HG02840 (cell line): Measurements from ENCODE around the gene MZT2B.
"Not testable (repeated sequence)": the region's sequence is repeated elsewhere in the genome, so short reads cannot be mapped to it uniquely, and the experiment has no call there.

Experiments
- ATAC-seq: cut with Tn5 transposase; IDR thresholded peaks from one replicate; pipeline ENCODE4 v1.9.1; 2021; ENCODE audit warnings: mild to moderate bottlenecking, moderate library complexity, moderate number of reproducible peaks; ENCODE audit not compliant: unreplicated experiment, low FRiP score

The MZT2B gene, protein sequence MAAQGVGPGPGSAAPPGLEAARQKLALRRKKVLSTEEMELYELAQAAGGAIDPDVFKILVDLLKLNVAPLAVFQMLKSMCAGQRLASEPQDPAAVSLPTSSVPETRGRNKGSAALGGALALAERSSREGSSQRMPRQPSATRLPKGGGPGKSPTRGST

GRCh38 chr2:130181880-130182682, at the start of gene MZT2B:
Gene MZT2B (plus strand): TSS chr2:130182262. CDS start chr2:130182283, 21 bp downstream.
- peak; percentile 77 for ATAC-seq

GRCh38 chr2:130135692-130136541, 46.1 kb upstream of the MZT2B start:
- ATAC-seq = no peak

GRCh38 chr2:130136546-130136945, 45.5 kb upstream of the MZT2B start:
- ATAC-seq = not testable (repeated sequence)

DNA sequence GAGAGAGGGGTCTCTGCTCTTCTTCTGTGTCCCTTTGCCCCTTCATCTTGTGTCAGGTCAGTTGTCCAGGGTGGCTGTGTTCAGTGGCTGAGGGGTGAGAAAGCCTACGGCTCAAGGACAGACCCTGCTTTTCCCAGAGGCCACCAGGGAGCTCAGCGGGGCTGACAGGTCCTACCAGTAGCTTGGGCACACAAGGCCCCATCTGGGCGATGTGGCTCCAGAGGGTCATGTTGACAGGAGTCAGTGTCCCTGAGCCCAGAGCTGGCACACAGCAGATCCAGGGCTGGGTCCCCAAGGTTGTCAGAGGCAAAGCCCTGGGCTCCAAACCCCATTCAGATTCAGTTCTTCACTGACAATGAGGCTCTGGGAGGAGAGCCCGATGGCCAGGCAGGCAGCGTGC, 44.9 kb upstream of the MZT2B start:
- not testable (repeated sequence) for ATAC-seq

- not testable (repeated sequence) for ATAC-seq
Measured at GRCh38 chr2:130138326-130138725, 43.7 kb upstream of the MZT2B start.

DNA sequence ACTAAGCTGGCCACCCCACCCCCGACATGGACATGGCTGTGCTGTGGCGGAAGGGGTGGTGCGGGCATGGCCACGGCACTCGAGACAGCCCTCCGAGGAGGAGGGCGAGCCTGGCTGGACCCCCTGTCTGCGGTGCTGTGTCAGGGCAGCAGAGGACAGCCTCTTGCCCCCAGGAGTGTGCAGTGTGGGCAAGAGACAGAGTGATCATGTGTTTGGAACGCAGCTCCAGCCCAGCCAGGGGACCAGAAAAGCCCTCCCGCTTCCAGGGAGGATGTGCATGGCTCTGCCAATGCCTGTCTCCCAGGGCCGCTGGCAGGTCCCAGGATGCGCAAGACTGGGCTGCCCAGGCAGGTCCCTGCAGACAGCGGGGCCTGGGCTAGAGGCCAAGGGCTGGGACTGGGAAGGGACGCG, 43.2 kb upstream of the MZT2B start:
- ATAC-seq = not testable (repeated sequence)

DNA sequence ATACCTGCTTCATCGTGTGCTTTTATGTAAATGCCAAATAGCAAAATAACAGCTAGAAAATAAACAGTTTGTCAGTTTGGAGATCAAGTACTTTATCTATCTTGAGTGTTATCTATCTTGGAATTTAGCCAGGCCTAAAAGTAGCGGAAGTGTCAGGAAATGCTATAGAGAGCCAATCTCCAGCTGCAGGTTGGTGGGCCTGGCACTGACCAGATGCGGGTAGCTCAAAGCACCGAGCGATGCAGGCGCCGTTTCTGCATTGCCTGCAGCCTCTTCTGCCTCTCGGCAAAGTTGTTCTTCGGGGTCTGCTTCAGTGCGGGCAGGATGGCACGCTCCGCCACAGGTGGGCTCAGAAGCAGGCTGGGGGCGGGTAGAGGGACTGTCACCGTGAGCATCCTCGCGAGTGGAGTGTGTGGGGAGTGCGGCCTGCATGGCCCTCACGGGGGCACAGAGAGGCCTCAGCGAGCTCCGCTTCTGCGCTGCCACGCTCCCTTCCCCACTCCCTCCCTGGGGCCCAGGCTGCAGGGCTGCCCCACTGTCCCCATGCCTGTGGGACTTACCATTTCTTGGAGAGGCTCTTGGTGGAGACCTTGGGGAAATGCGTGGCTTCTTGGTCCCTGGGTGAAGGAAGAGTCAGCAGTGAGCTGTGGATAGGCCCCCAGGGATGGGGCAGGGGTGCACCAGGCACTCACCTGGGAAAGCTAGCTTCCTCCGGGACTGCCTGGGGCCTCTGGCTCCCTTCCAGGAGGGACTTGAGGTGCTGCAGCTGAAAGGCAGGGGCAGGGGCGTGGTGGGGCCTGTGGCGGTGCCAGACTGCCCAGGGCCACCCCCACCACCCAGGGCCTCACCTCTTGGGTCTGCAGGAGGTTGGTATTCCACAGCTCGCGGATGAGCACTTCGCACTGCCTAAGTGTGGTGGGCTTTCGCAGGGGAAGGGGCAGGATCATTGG, 42.5 kb upstream of the MZT2B start:
- not testable (repeated sequence) for ATAC-seq

DNA sequence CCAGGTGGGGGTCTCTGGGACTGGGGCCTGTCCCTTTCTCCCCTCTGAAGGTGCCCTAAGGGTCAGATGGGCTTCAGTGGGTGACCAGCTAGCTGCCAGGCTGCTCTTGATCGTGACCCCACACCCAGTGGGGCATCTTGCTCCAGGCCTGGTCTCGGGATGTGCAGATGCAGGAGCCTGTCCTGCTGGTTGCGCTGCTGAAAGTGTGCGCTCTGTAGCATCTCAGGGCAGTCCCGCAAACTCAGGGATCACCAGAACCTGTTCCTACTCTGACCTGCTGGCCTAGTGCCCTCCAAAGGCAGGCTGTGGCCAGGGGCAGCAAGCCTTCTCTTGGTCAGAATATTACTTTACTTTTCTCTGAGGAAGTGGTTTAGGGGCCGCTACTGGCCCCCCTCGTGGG, 41.5 kb upstream of the MZT2B start:
- not testable (repeated sequence) for ATAC-seq

DNA sequence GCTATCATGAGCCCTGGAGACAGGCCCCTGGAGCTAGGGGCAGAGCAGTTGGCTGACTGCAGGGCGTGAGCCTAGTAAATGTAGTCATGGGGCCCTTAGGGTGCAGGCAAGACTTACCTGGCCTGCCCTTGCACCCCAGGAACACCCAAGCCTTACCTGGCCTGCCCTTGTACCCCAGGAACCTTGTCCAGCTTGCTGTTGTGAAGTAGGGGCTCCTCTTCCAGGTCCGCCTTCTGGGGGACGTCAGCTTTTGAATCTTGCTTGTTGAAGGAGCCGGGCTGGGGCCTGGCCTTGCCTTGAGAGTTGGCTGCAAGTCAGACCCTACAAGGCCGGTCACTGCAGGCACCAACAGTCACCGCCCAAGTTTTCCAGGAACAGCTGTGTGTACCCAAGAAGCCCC, 41.1 kb upstream of the MZT2B start:
- ATAC-seq = not testable (repeated sequence)

- ATAC-seq = not testable (repeated sequence)
Measured at GRCh38 chr2:130141645-130142370, 40.3 kb upstream of the MZT2B start.

- not testable (repeated sequence) for ATAC-seq
Measured at GRCh38 chr2:130142396-130143265, 39.4 kb upstream of the MZT2B start.

GRCh38 chr2:130143266-130144039, 38.6 kb upstream of the MZT2B start:
- ATAC-seq = not testable (repeated sequence)

DNA sequence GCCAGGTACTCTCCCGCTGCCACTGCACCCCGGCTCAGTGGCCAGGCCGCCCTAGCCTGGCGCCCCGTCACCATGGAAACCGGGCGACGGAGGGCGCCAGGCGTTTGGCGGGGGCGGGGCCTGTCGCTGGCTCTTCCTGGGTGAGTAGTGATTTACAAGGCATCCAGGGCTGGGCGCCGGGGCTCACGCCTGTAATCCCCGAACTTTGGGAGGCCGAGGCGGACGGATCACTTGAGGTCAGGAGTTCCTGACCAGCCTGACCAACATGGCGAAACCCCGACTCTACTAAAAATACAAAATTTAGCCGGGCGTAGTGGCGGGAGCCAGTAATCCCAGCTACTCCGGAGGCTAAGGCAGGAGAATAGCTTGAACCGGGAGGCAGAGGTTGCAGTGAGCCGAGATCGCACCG, 37.1 kb upstream of the MZT2B start, which contains the start of gene CCDC74B:
Gene CCDC74B (minus strand): TSS at position 107 of the 409 bp plus-strand sequence. CDS start 116 bp downstream, outside the sequence.
- ATAC-seq = peak; percentile 85

- not testable (repeated sequence) for ATAC-seq
Measured at GRCh38 chr2:130148515-130148914, 33.5 kb upstream of the MZT2B start.

DNA sequence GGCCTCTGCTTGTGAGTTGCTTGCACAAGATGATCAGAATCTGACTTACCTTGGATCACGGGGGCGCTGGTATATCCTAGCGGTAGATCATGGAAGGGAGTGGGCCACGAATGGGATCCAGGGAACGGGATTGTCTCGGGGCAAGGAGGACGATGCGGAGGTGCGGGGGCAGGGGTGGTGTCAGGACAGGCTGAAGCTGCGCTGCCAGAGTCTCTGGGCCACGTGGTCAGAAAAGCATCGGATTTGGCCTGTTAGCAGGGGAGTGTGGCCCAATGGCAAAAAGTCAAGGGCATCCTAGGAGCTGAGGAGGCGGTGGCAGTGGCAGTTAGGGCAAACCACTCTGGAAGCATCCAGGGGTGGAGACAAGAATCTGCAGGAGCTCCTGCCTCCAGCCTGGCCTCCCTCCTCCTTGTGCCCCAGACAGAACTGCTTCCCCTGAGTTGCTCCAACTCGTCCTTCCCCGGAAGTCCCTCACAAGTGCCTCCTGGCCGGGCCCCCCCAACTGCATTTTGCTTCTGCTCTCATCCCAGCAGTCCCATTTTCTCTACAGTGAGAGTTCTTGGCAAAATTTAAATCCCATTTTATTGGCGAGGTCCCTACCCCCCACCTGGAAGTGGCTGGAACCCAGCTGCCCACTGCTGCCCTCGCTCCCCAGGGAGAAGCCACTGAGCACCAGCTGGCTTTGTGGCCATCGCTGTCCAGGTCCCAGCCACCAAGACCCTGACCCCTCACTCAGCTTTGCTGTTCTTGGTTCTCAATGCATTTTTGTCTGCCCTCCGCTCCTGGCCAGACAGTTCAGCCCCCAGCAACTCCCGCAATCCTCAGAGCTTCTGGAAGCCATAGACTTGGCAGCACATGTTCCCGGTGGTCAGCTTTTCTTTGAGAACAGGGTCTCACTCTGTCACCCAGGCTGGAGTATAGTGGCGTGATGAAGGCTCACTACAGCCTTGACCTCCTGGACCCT, 31.6 kb upstream of the MZT2B start:
- ATAC-seq = no peak

GRCh38 chr2:130151145-130151512, 30.9 kb upstream of the MZT2B start:
- ATAC-seq = not testable (repeated sequence)
